Hepatocyte (in vitro differentiated cells): ENCODE results near the gene C2CD3.

Experiments used
- EZH2phosphoT487 ChIP-seq: fragments of 200-600 bp; sonication (generic); IDR thresholded peaks from one replicate; pipeline ENCODE4 v1.6.1; 2018; ENCODE audit warnings: antibody characterized with exemption, mild to moderate bottlenecking, low read depth, moderate library complexity; ENCODE audit not compliant: unreplicated experiment, severe bottlenecking
- TF ChIP-seq, protein P1 (sequence below): fragments of 200-600 bp; sonication (generic); IDR thresholded peaks from 2 replicates; pipeline ENCODE4 v1.5.1; 2016; ENCODE audit warnings: antibody characterized with exemption, mild to moderate bottlenecking; ENCODE audit not compliant: poor library complexity

DNA sequence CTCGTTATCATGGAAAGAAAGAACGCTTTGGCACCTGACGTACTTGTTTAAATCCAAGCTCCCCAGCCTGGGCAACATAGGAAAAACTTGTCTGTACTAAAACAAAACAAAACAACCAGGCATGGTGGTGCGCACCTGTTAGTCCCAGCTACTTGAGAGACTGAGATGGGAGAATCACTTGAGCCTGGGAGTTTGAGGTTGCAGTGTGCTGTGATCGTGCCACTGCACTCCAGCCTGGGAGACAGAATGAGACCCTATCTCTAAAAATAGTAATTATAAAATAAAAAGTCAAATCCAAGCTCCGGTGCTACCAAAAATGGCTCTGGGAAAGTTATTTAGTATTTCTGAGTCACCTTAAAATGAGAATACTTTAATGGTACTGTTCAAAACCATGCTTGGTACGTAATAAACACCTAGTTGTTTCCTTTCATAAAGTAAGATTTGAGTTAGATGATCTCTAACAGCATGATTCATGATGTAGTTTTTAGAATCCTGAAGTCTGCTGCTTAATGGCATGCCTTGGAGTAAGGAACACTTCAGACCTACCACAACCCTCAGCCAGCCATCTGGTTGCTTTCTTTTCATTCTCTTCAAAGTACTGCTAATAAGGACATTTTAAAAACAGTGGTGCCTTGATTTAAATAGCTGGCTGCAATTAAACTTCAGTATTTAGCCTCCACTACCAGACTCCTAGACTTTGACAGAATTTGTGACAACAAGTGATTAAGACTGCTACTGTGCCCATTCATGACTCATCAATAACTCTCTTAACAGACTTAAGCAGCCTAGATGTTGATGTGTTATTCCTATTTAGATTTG, 8.6 kb upstream of the C2CD3 start:
- TF ChIP-seq, protein P1, sequence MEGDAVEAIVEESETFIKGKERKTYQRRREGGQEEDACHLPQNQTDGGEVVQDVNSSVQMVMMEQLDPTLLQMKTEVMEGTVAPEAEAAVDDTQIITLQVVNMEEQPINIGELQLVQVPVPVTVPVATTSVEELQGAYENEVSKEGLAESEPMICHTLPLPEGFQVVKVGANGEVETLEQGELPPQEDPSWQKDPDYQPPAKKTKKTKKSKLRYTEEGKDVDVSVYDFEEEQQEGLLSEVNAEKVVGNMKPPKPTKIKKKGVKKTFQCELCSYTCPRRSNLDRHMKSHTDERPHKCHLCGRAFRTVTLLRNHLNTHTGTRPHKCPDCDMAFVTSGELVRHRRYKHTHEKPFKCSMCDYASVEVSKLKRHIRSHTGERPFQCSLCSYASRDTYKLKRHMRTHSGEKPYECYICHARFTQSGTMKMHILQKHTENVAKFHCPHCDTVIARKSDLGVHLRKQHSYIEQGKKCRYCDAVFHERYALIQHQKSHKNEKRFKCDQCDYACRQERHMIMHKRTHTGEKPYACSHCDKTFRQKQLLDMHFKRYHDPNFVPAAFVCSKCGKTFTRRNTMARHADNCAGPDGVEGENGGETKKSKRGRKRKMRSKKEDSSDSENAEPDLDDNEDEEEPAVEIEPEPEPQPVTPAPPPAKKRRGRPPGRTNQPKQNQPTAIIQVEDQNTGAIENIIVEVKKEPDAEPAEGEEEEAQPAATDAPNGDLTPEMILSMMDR, result no peak
- TF ChIP-seq EZH2phosphoT487, result no peak
